ENCODE results near the gene SUPT3H.

- TF ChIP-seq MAX (IDR thresholded peaks at IDR 0.05) (no peak), CEBPB (IDR thresholded peaks at IDR 0.05) (no peak), EP300 (IDR thresholded peaks at IDR 0.05; ENCODE audit: borderline replicate concordance) (no peak), NFIC (IDR thresholded peaks at IDR 0.05) (no peak), TAF1 (IDR thresholded peaks at IDR 0.05; ENCODE audit: low read depth) (no peak), TCF12 (IDR thresholded peaks at IDR 0.05; ENCODE audit: low read depth) (no peak), REST (IDR thresholded peaks at IDR 0.05; ENCODE audit: low read depth) (no peak), RAD21 (IDR thresholded peaks at IDR 0.05; ENCODE audit: low read depth) (no peak), FOXM1 (IDR thresholded peaks at IDR 0.05; ENCODE audit: borderline replicate concordance, low read depth) (no peak), EGR1 (IDR thresholded peaks at IDR 0.05) (no peak)
Measured at GRCh38 chr6:45185403-45186251, 192.1 kb downstream of the SUPT3H start.
